Uterus (tissue), 2 donors: Measurements from ENCODE around the gene CHPT1.

Experiments used
- CTCF ChIP-seq, 4 experiments: fragments of 200-600 bp in 2 of 4; fragments of 450-650 bp in 2 of 4; sonication (generic) in 2 of 4; IDR thresholded peaks; one replicate each; pipeline ENCODE4 v1.5.1; 2016 to 2019; ENCODE audit warnings: antibody characterized with exemption in 4 of 4, mild to moderate bottlenecking in 2 of 4, moderate library complexity in 1 of 4
- POLR2A ChIP-seq, 2 donors: fragments of 450-650 bp; IDR thresholded peaks; one replicate each; pipeline ENCODE4 v1.6.1; 2016; ENCODE audit warnings: antibody characterized with exemption in 2 of 2, mild to moderate bottlenecking in 1 of 2, moderate library complexity in 1 of 2

GRCh38 chr12:101729842-101730241 lies 32.4 kb downstream of the CHPT1 start:
- TF ChIP-seq POLR2A (IDR thresholded peaks at IDR 0.05) (no peak), CTCF (IDR thresholded peaks at IDR 0.05) (no peak)
